GM12878 (cell line): ENCODE measurements around the gene ACTA2. TPM values are rescaled to one million over a fixed set of nuclear protein-coding genes. Genes with fewer than 3 reads are reported as not detected.

ENCODE experiments used
- ATAC-seq: fragments of 200-7000 bp; cut with Tn5 transposase; 3 replicates; pipeline ENCODE4 v1.9.1; 2020; ENCODE audit warnings: mild to moderate bottlenecking, moderate library complexity
- BruUV-seq: library from RNA; stranded (reverse); fragments of 400-500 nt; replicated peaks from 2 replicates; lab custom pipeline; 2021; lab: Mats Ljungman, UMichigan
- CTCF ChIA-PET: fragments of 300-600 bp; sonication (Branson Sonifier 250); formaldehyde crosslinking; extraction: SDS; loops from one replicate; lab custom pipeline; 2021; ENCODE audit warnings: inconsistent platforms; lab: Yijun Ruan, JAX
- POLR2A ChIA-PET: fragments of 350-600 bp; formaldehyde crosslinking; extraction: SDS; loops from one replicate; lab custom pipeline; 2021; ENCODE audit warnings: inconsistent platforms; lab: Charles Lee
- RAD21 ChIA-PET: fragments of 300-600 bp; sonication (Branson Sonifier 250); formaldehyde crosslinking; loops from one replicate; lab custom pipeline; 2023; ENCODE audit warnings: antibody characterized with exemption; ENCODE audit not compliant: unreplicated experiment; lab: Charles Lee
- SMC1A ChIA-PET: fragments of 300-600 bp; sonication (Branson Sonifier 250); formaldehyde crosslinking; loops from one replicate; lab custom pipeline; 2023; ENCODE audit not compliant: unreplicated experiment, uncharacterized antibody; lab: Charles Lee
- DNase-seq: peaks from one replicate; pipeline ENCODE4 v3.0.0-alpha.2; 2011; ENCODE audit warnings: low read depth, low spot score
- FAIRE-seq: peaks from 3 replicates; lab custom pipeline; 2011; peaks lifted over from hg19 to GRCh38; lab: Jason Lieb, UNC
- H2AFZ ChIP-seq: 2 replicates; pipeline ENCODE4 v1.6.0; 2011; ENCODE audit warnings: low read depth, low read length, control low read depth; ENCODE audit not compliant: control insufficient read depth
- H3K27ac ChIP-seq: 2 replicates; pipeline ENCODE4 v1.5.1; 2011; ENCODE audit warnings: control low read depth; ENCODE audit not compliant: control insufficient read depth, insufficient read depth
- H3K27me3 ChIP-seq, 2 experiments: replicated peaks in 1 of 2; 2 replicates each; pipeline versions ENCODE4 v1.6.0 to v1.6.1; 2011; ENCODE audit warnings: low read length in 1 of 2; ENCODE audit not compliant: control insufficient read depth in 2 of 2, insufficient read depth in 2 of 2
- H3K36me3 ChIP-seq, 2 experiments: 2 replicates each; pipeline ENCODE4 v1.5.1; 2011; ENCODE audit warnings: low read length in 1 of 2; ENCODE audit not compliant: control insufficient read depth in 2 of 2, insufficient read depth in 2 of 2
- H3K4me1 ChIP-seq: 2 replicates; pipeline ENCODE4 v1.6.1; 2011; ENCODE audit warnings: mild to moderate bottlenecking, low read length, moderate library complexity, mixed read lengths; ENCODE audit not compliant: control insufficient read depth, insufficient read depth
- H3K4me2 ChIP-seq: 2 replicates; pipeline ENCODE4 v1.6.0; 2011; ENCODE audit warnings: control low read depth; ENCODE audit not compliant: control insufficient read depth, insufficient read depth
- H3K4me3 ChIP-seq: fragments of 200-600 bp; sonication (generic); 2 replicates; pipeline ENCODE4 v1.5.1; 2016
- H3K79me2 ChIP-seq: 2 replicates; pipeline ENCODE4 v1.6.0; 2011; ENCODE audit warnings: low read length; ENCODE audit not compliant: control insufficient read depth, insufficient read depth
- H3K9ac ChIP-seq: 2 replicates; pipeline ENCODE4 v1.8.0; 2011; ENCODE audit warnings: low read length, control low read depth, mixed read lengths; ENCODE audit not compliant: control insufficient read depth, insufficient read depth
- H3K9me3 ChIP-seq: replicated peaks from 3 replicates; pipeline ENCODE4 v1.5.1; 2011; ENCODE audit warnings: mild to moderate bottlenecking, low read length; ENCODE audit not compliant: control insufficient read depth, insufficient read depth
- H4K20me1 ChIP-seq: 2 replicates; pipeline ENCODE4 v1.6.0; 2011; ENCODE audit not compliant: control insufficient read depth, insufficient read depth
- BCL11A ChIP-seq: IDR thresholded peaks from 2 replicates; pipeline ENCODE4 v1.6.1; 2011; ENCODE audit warnings: low read depth, low read length
- CEBPB ChIP-seq, 2 experiments: fragments of 150-350 bp in 1 of 2; IDR thresholded peaks; 2 replicates each; pipeline ENCODE4 v1.6.1; 2012 to 2014; ENCODE audit warnings: low read depth in 2 of 2, low read length in 2 of 2, borderline replicate concordance in 1 of 2, inconsistent platforms in 1 of 2
- CREB1 ChIP-seq: IDR thresholded peaks from 2 replicates; pipeline ENCODE4 v1.6.1; 2012; ENCODE audit warnings: low read depth, mild to moderate bottlenecking, inconsistent platforms
- EP300 ChIP-seq, 2 experiments: fragments of 150-350 bp in 1 of 2; IDR thresholded peaks; 2 replicates each; pipeline ENCODE4 v1.6.1; 2011 to 2012; ENCODE audit warnings: low read depth in 2 of 2, low read length in 2 of 2, borderline replicate concordance in 1 of 2, improper control_type of control experiment in 1 of 2, inconsistent platforms in 1 of 2; ENCODE audit not compliant: control insufficient read depth in 1 of 2
- ETV6 ChIP-seq, 2 experiments: fragments of 450-650 bp in 1 of 2; IDR thresholded peaks in 1 of 2; conservative IDR thresholded peaks in 1 of 2; 2 replicates each; pipeline ENCODE4 v1.6.1; 2014; ENCODE audit warnings: antibody characterized with exemption in 1 of 2, borderline replicate concordance in 1 of 2, low read depth in 1 of 2, mild to moderate bottlenecking in 1 of 2, moderate library complexity in 1 of 2
- HDAC2 ChIP-seq: fragments of 200-600 bp; sonication (generic); IDR thresholded peaks from 2 replicates; pipeline ENCODE4 v1.6.1; 2017
- KLF5 ChIP-seq: fragments of 450-650 bp; IDR thresholded peaks from 2 replicates; pipeline ENCODE4 v1.6.1; 2014; ENCODE audit warnings: mild to moderate bottlenecking; ENCODE audit not compliant: partially characterized antibody
- MXI1 ChIP-seq: fragments of 150-350 bp; IDR thresholded peaks from 2 replicates; pipeline ENCODE4 v1.6.1; 2011; ENCODE audit warnings: low read depth, mild to moderate bottlenecking, inconsistent platforms, low read length, improper control_type of control experiment
- NBN ChIP-seq: fragments of 450-650 bp; IDR thresholded peaks from 2 replicates; pipeline ENCODE4 v1.6.1; 2016
- NKRF ChIP-seq: fragments of 450-650 bp; conservative IDR thresholded peaks from 2 replicates; pipeline ENCODE4 v1.6.1; 2017; ENCODE audit warnings: mild to moderate bottlenecking, moderate library complexity
- POLR2AphosphoS5 ChIP-seq: IDR thresholded peaks from 2 replicates; pipeline ENCODE4 v1.6.1; 2011; ENCODE audit warnings: mild to moderate bottlenecking, low read length, inconsistent platforms
- RUNX3 ChIP-seq: IDR thresholded peaks from 2 replicates; pipeline ENCODE4 v1.6.1; 2012; ENCODE audit warnings: low read length, inconsistent platforms
- SPI1 ChIP-seq: IDR thresholded peaks from 2 replicates; pipeline ENCODE4 v1.6.1; 2011; ENCODE audit warnings: low read depth, mild to moderate bottlenecking, low read length, moderate library complexity, borderline replicate concordance; ENCODE audit not compliant: insufficient read depth
- STAT3 ChIP-seq: IDR thresholded peaks from 2 replicates; pipeline ENCODE4 v1.6.1; 2011; ENCODE audit warnings: low read depth, low read length, improper control_type of control experiment
- TAF1 ChIP-seq: IDR thresholded peaks from 2 replicates; pipeline ENCODE4 v1.6.1; 2011; ENCODE audit warnings: mild to moderate bottlenecking, low read depth, low read length, borderline replicate concordance
- WRNIP1 ChIP-seq: IDR thresholded peaks from 2 replicates; pipeline ENCODE4 v1.6.1; 2011; ENCODE audit warnings: low read depth, low read length, improper control_type of control experiment, borderline replicate concordance
- YBX1 ChIP-seq: fragments of 450-650 bp; IDR thresholded peaks from 2 replicates; pipeline ENCODE4 v1.6.1; 2016; ENCODE audit warnings: antibody characterized with exemption
- ZZZ3 ChIP-seq: IDR thresholded peaks from 2 replicates; pipeline ENCODE4 v1.6.1; 2011; ENCODE audit warnings: low read depth; ENCODE audit not compliant: control insufficient read depth, insufficient read length
- in situ Hi-C: fragments of 300-500 bp; cut with MboI; formaldehyde crosslinking; loops from 9 replicates; pipeline ENCODE4 v1.14.3; 2018; ENCODE audit warnings: mixed read lengths
- intact Hi-C: fragments of 100-400 bp; cut with micrococcal nuclease; formaldehyde crosslinking; loops from one replicate; pipeline ENCODE4 v1.14.2; 2022; ENCODE audit not compliant: unreplicated experiment
- polyA plus RNA-seq, 11 experiments: library from polyadenylated mRNA; depleted of rRNA in 4 of 11; unstranded in 6 of 11; stranded (reverse) in 5 of 11; fragments of >200 nt; fragmentation: Nextera tagmentation in 4 of 11; fragmentation: Illumina TruSeq in 1 of 11; extraction: Ambion mirVana in 4 of 11; extraction: Trizol in 1 of 11; gene quantifications; 1 replicate in 1 of 11; 2 replicates in 10 of 11; pipeline versions ENCODE4 v1.2.1 to v1.2.3, GENCODE V29; 2011 to 2016; ENCODE audit warnings: inconsistent platforms in 2 of 11, missing spikeins in 2 of 11, low read depth in 1 of 11
- total RNA-seq, 4 experiments: library from RNA; depleted of rRNA in 3 of 4; stranded (reverse); fragments of >200 nt in 3 of 4; fragmentation: Illumina TruSeq in 1 of 4; extraction: Trizol in 1 of 4; gene quantifications; 2 replicates each; pipeline versions ENCODE4 v1.2.1 to v1.2.3, GENCODE V29; 2013 to 2021
- TF ChIP-seq, protein P1 (sequence below): fragments of 450-650 bp; IDR thresholded peaks from 2 replicates; pipeline ENCODE4 v1.6.1; 2016; ENCODE audit warnings: mild to moderate bottlenecking

ACTA2 gene
- total and polyA plus RNA-seq, 10 of the 15 experiments (the other 5 are each of a cell fraction or from before 2014, with no cell fraction given), result 7.4 to 78.2 (median 32.4) TPM

GRCh38 chr10:88986549-88987242 lies 34.1 kb upstream of the ACTA2 start (continued):
- TF ChIP-seq, protein P1, sequence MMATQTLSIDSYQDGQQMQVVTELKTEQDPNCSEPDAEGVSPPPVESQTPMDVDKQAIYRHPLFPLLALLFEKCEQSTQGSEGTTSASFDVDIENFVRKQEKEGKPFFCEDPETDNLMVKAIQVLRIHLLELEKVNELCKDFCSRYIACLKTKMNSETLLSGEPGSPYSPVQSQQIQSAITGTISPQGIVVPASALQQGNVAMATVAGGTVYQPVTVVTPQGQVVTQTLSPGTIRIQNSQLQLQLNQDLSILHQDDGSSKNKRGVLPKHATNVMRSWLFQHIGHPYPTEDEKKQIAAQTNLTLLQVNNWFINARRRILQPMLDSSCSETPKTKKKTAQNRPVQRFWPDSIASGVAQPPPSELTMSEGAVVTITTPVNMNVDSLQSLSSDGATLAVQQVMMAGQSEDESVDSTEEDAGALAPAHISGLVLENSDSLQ, result 0 out of 2 replicates have a peak, but pooled peaks have one; percentile 25
- TF ChIP-seq SPI1, result peak; percentile 43; the same call in 1 of the 2 replicates

DNA sequence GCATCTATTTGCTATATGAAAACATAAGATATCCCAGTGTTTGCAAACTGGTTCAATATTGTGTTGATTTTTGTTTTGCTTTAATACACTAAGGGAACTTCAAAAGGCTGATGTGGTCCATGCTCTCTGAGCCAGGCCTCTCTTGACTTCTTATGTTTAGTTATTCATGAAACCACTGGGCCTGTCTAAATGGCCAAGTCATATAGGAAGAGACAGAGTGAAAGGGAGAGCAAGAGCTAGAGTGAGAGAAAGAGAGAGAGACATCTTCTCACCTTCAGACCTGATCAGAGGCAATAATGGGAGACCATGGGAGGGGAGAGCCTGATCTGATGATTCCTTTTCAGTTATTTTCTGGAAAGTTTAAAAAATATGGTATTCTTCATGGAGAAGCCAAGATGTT lies 32.0 kb upstream of the ACTA2 start:
- Histone ChIP-seq H3K79me2 (peaks cover 11% of the 10 kb centered on the region), H3K4me1 (peaks cover 10% of the 10 kb centered on the region), H3K27ac (no peak overlapping the region), H3K36me3 (no peaks in the 10 kb centered on the region), H4K20me1 (no peaks in the 10 kb centered on the region), H3K9me3 (no peaks in the 10 kb centered on the region), H3K9ac (no peak overlapping the region), H3K27me3 (no peaks in the 10 kb centered on the region), H3K4me2 (no peak overlapping the region), H3K4me3 (no peak overlapping the region), H2AFZ (no peak overlapping the region)
- intact Hi-C loops, result no loop called here
- ATAC-seq, result peak; percentile 9; the same call in 1 of the 3 replicates
- BruUV-seq, result no TSS peak
- RAD21 ChIA-PET, result interaction anchor here (1.0 to 1.2 kb wide), 2 partner anchors 49 to 52 kb away, joined by 3 read pairs; no protein-coding TSS in a partner anchor
- in situ Hi-C loops, result loop anchor here (5.0 kb wide), 1 partner anchor 47 kb away; no protein-coding TSS in a partner anchor
- SMC1A ChIA-PET, result interaction anchor here (1.0 to 2.9 kb wide), 4 partner anchors 13 to 52 kb away, joined by 3 to 9 read pairs (median 4); no protein-coding TSS in a partner anchor
- DNase-seq, result no peak
- POLR2A ChIA-PET, result no interaction called here
- no peak for FAIRE-seq
- CTCF ChIA-PET, result interaction anchor here (0.7 to 1.3 kb wide), 3 partner anchors 15 to 153 kb away, joined by 3 read pairs; no protein-coding TSS in a partner anchor
- no peak for TF ChIP-seq POLR2AphosphoS5
- TF ChIP-seq ETV6 (conservative IDR thresholded peaks at IDR 0.05 in 1 of 2, IDR thresholded peaks at IDR 0.05 in 1 of 2; ENCODE audit: borderline replicate concordance in 1 of 2, low read depth in 1 of 2), result no peak
- no peak for TF ChIP-seq KLF5
- TF ChIP-seq CEBPB (IDR thresholded peaks at IDR 0.05; ENCODE audit: borderline replicate concordance in 1 of 2, low read depth in 2 of 2, low read length in 2 of 2), result no peak
- no peak for TF ChIP-seq YBX1
- TF ChIP-seq MXI1, result no peak
- no peak for TF ChIP-seq CREB1
- no peak for TF ChIP-seq ZZZ3
- no peak for TF ChIP-seq BCL11A
- TF ChIP-seq NKRF, result no peak
- no peak for TF ChIP-seq HDAC2
- TF ChIP-seq RUNX3, result no peak
- no peak for TF ChIP-seq STAT3
- no peak for TF ChIP-seq EP300 (IDR thresholded peaks at IDR 0.05; ENCODE audit: borderline replicate concordance in 1 of 2, control insufficient read depth in 1 of 2, low read depth in 2 of 2, low read length in 2 of 2)
- no peak for TF ChIP-seq WRNIP1
- no peak for TF ChIP-seq NBN
- TF ChIP-seq TAF1, result no peak
